Neural cell (in vitro differentiated cells): Measurements from ENCODE around the gene TCF20. TPM values are rescaled to one million over a fixed set of nuclear protein-coding genes. Genes with fewer than 3 reads are reported as not detected.

ENCODE experiments used
- H2AFZ ChIP-seq: fragments of 200-600, 300-800 bp; sonication (generic), shearing (Covaris generic); 2 replicates; pipeline ENCODE4 v1.6.0; 2014; ENCODE audit warnings: low read depth, mild to moderate bottlenecking, antibody characterized with exemption, low read length, moderate library complexity
- H3F3A ChIP-seq: fragments of 200-600 bp; shearing (Covaris generic); 2 replicates; pipeline ENCODE4 v1.6.1; 2016; ENCODE audit warnings: mild to moderate bottlenecking, moderate library complexity, mixed read lengths, antibody characterized with exemption, low read length; ENCODE audit not compliant: insufficient read depth, poor library complexity, severe bottlenecking
- H3K27ac ChIP-seq: fragments of 200-600, 300-800 bp; sonication (generic), shearing (Covaris generic); 2 replicates; pipeline ENCODE4 v1.5.1; 2014; ENCODE audit warnings: mild to moderate bottlenecking, low read length, moderate library complexity
- H3K27me3 ChIP-seq: fragments of 300-800, 200-600 bp; sonication (generic), shearing (Covaris generic); 2 replicates; pipeline ENCODE4 v1.6.0; 2014; ENCODE audit warnings: mild to moderate bottlenecking, low read depth, low read length, moderate library complexity; ENCODE audit not compliant: insufficient read depth
- H3K36me3 ChIP-seq: fragments of 300-800, 200-600 bp; sonication (generic), shearing (Covaris generic); 2 replicates; pipeline ENCODE4 v1.5.1; 2014; ENCODE audit warnings: mild to moderate bottlenecking, antibody characterized with exemption, low read length, moderate library complexity; ENCODE audit not compliant: insufficient read depth
- H3K4me2 ChIP-seq: fragments of 300-800, 200-600 bp; sonication (generic), shearing (Covaris generic); 2 replicates; pipeline ENCODE4 v1.6.0; 2014; ENCODE audit warnings: mild to moderate bottlenecking, low read length
- H3K4me3 ChIP-seq: fragments of 300-800, 200-600 bp; sonication (generic), shearing (Covaris generic); 2 replicates; pipeline ENCODE4 v1.5.1; 2014; ENCODE audit warnings: mild to moderate bottlenecking, low read length, moderate library complexity
- H3K79me2 ChIP-seq: fragments of 200-600 bp; shearing (Covaris generic); replicated peaks from 2 replicates; pipeline ENCODE4 v1.6.0; 2014; ENCODE audit warnings: mild to moderate bottlenecking, low read length, moderate library complexity; ENCODE audit not compliant: insufficient read depth
- H3K9ac ChIP-seq: fragments of 300-800, 200-600 bp; sonication (generic), shearing (Covaris generic); 2 replicates; pipeline ENCODE4 v1.6.1; 2016; ENCODE audit warnings: mild to moderate bottlenecking, low read length, mixed read lengths
- H3K9me2 ChIP-seq: fragments of 200-600 bp; shearing (Covaris generic); 2 replicates; pipeline ENCODE4 v1.6.1; 2016; ENCODE audit warnings: mild to moderate bottlenecking, low read length, mixed read lengths; ENCODE audit not compliant: insufficient read depth
- H3K9me3 ChIP-seq: fragments of 200-600, 300-800 bp; sonication (generic), shearing (Covaris generic); 2 replicates; pipeline ENCODE4 v1.6.1; 2016; ENCODE audit warnings: mild to moderate bottlenecking, mixed run types, low read length, moderate library complexity, mixed read lengths
- H4K20me1 ChIP-seq: fragments of 200-600 bp; shearing (Covaris generic); 2 replicates; pipeline ENCODE4 v1.6.1; 2016; ENCODE audit warnings: mild to moderate bottlenecking, mixed run types; ENCODE audit not compliant: insufficient read depth
- EP300 ChIP-seq: fragments of 450-650 bp; conservative IDR thresholded peaks from 2 replicates; pipeline ENCODE4 v1.6.1; 2014; ENCODE audit warnings: antibody characterized with exemption, mild to moderate bottlenecking, moderate library complexity; ENCODE audit not compliant: poor library complexity, severe bottlenecking
- EZH2 ChIP-seq: fragments of 200-600, 300-800 bp; shearing (Covaris generic), sonication (generic); IDR thresholded peaks from 2 replicates; pipeline ENCODE4 v1.6.1; 2014; ENCODE audit warnings: antibody characterized with exemption, low read length, borderline replicate concordance, mild to moderate bottlenecking; ENCODE audit not compliant: insufficient read depth, poor library complexity, severe bottlenecking
- MXI1 ChIP-seq: fragments of 450-650 bp; conservative IDR thresholded peaks from 2 replicates; pipeline ENCODE4 v1.6.1; 2014; ENCODE audit warnings: antibody characterized with exemption, mild to moderate bottlenecking; ENCODE audit not compliant: poor library complexity, severe bottlenecking
- POLR2AphosphoS5 ChIP-seq: IDR thresholded peaks from 2 replicates; pipeline ENCODE4 v1.6.1; 2012
- RAD21 ChIP-seq: fragments of 450-650 bp; conservative IDR thresholded peaks from 2 replicates; pipeline ENCODE4 v1.6.1; 2014; ENCODE audit warnings: antibody characterized with exemption, mild to moderate bottlenecking, moderate library complexity
- REST ChIP-seq: IDR thresholded peaks from 2 replicates; pipeline ENCODE4 v1.6.1; 2012; ENCODE audit warnings: borderline replicate concordance
- SMC3 ChIP-seq: fragments of 450-650 bp; conservative IDR thresholded peaks from 2 replicates; pipeline ENCODE4 v1.6.1; 2014; ENCODE audit warnings: antibody characterized with exemption, mild to moderate bottlenecking, moderate library complexity; ENCODE audit not compliant: poor library complexity
- TAF1 ChIP-seq: IDR thresholded peaks from 2 replicates; pipeline ENCODE4 v1.6.1; 2012; ENCODE audit warnings: low read depth
- polyA plus RNA-seq: library from polyadenylated mRNA; depleted of rRNA; stranded (reverse); fragments of >200 nt; gene quantifications from 2 replicates; pipeline ENCODE4 v1.2.3, GENCODE V29; 2014
- TF ChIP-seq, protein P1 (sequence below): fragments of 450-650 bp; IDR thresholded peaks from 2 replicates; pipeline ENCODE4 v1.5.1; 2014; ENCODE audit warnings: antibody characterized with exemption, mild to moderate bottlenecking, moderate library complexity; ENCODE audit not compliant: poor library complexity, severe bottlenecking

Gene TCF20
- polyA plus RNA-seq, 1 donor from 2014 or later, result 21.9 TPM

- H3K27ac ChIP-seq, result peak overlapping the region; percentile 99
- H2AFZ ChIP-seq, result peak overlapping the region; percentile 52
- H3K79me2 ChIP-seq, result peaks cover 36% of the 10 kb centered on the region
- H3K36me3 ChIP-seq, result no peaks in the 10 kb centered on the region
- TF ChIP-seq MXI1 (peak; percentile 49), RAD21 (peak; percentile 18), REST (peak; percentile 46), EP300 (peak; percentile 50), TAF1 (peak; percentile 59), SMC3 (peak; percentile 43), EZH2 (no peak), POLR2AphosphoS5 (peak; percentile 82)
- TF ChIP-seq, protein P1, sequence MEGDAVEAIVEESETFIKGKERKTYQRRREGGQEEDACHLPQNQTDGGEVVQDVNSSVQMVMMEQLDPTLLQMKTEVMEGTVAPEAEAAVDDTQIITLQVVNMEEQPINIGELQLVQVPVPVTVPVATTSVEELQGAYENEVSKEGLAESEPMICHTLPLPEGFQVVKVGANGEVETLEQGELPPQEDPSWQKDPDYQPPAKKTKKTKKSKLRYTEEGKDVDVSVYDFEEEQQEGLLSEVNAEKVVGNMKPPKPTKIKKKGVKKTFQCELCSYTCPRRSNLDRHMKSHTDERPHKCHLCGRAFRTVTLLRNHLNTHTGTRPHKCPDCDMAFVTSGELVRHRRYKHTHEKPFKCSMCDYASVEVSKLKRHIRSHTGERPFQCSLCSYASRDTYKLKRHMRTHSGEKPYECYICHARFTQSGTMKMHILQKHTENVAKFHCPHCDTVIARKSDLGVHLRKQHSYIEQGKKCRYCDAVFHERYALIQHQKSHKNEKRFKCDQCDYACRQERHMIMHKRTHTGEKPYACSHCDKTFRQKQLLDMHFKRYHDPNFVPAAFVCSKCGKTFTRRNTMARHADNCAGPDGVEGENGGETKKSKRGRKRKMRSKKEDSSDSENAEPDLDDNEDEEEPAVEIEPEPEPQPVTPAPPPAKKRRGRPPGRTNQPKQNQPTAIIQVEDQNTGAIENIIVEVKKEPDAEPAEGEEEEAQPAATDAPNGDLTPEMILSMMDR, result no peak
- H3F3A ChIP-seq, result peaks cover 12% of the 10 kb centered on the region
- peak overlapping the region; percentile 97 for H3K9ac ChIP-seq
- H4K20me1 ChIP-seq, result no peaks in the 10 kb centered on the region
- H3K9me3 ChIP-seq, result no peaks in the 10 kb centered on the region
- no peaks in the 10 kb centered on the region for H3K27me3 ChIP-seq
- no peaks in the 10 kb centered on the region for H3K9me2 ChIP-seq
- peak overlapping the region; percentile 84 for H3K4me3 ChIP-seq
- peak overlapping the region; percentile 75 for H3K4me2 ChIP-seq
These were observed 13.1 kb upstream of the TCF20 start for GRCh38 chr22:42283278-42284201.

GRCh38 chr22:42282943-42283277, 12.5 kb upstream of the TCF20 start:
- H2AFZ ChIP-seq, result peak overlapping the region; percentile 52

More at GRCh38 chr22:42282943-42283277, 12.5 kb upstream of the TCF20 start:
- peak overlapping the region; percentile 84 for H3K4me3 ChIP-seq
- H3K27me3 ChIP-seq, result no peaks in the 10 kb centered on the region
- H3K27ac ChIP-seq, result peak overlapping the region; percentile 99
- H3K79me2 ChIP-seq, result peaks cover 38% of the 10 kb centered on the region
- H3K9me2 ChIP-seq, result no peaks in the 10 kb centered on the region
- no peaks in the 10 kb centered on the region for H3K9me3 ChIP-seq
- H3K9ac ChIP-seq, result peak overlapping the region; percentile 97
- H3K36me3 ChIP-seq, result no peaks in the 10 kb centered on the region
- no peaks in the 10 kb centered on the region for H4K20me1 ChIP-seq
- TF ChIP-seq EP300 (peak; percentile 69), TAF1 (peak; percentile 76), POLR2AphosphoS5 (peak; percentile 92), MXI1 (peak; percentile 14), RAD21 (peak; percentile 56), EZH2 (no peak), REST (peak; percentile 81), SMC3 (peak; percentile 51)
- TF ChIP-seq, protein P1, result no peak
- H3F3A ChIP-seq, result peaks cover 12% of the 10 kb centered on the region
- peak overlapping the region; percentile 75 for H3K4me2 ChIP-seq
